ENCODE data around the gene LOXL1. TPM values are rescaled to one million over a fixed set of nuclear protein-coding genes. Genes with fewer than 3 reads are reported as not detected.

Gene LOXL1
- total and polyA plus RNA-seq, 10 of the 15 experiments (the other 5 are each of a cell fraction or from before 2014, with no cell fraction given): 0.07 to 0.15 TPM; not detected in 8

DNA sequence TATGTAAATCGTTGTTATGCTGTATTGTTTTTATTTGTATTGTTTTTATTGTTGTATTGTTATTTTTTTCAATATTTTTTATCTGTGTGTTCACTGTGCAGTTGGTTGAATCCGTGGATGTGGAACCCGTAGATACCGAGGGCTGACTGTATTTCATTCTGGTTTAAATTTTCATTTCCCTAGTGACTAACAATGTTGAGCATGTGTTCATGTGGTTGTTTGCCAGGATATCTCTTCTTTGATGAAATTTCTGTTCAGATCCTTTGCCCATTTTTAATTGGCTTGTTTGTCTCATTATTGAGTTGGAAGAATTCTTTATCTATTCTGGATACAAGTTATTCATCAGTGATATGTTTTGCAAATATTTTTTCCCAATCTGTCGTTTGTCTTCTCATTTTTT, 36.2 kb downstream of the LOXL1 start:
- DNase-seq (ENCODE audit: low read depth, low spot score) (no peak), FAIRE-seq (no peak), ATAC-seq (no peak)
- Histone ChIP-seq H4K20me1 (ENCODE audit: control insufficient read depth, insufficient read depth) (no peaks in the 10 kb centered on the region), H3K4me1 (ENCODE audit: control insufficient read depth, insufficient read depth, low read length) (peaks cover 22% of the 10 kb centered on the region), H3K9ac (ENCODE audit: control insufficient read depth, insufficient read depth, low read length) (no peak overlapping the region), H3K79me2 (ENCODE audit: control insufficient read depth, insufficient read depth, low read length) (no peaks in the 10 kb centered on the region), H3K4me2 (ENCODE audit: control insufficient read depth, insufficient read depth) (no peak overlapping the region), H3K27me3 (replicated peaks in 1 of 2; ENCODE audit: control insufficient read depth in 2 of 2, insufficient read depth in 2 of 2, low read length in 1 of 2) (no peaks in the 10 kb centered on the region), H3K4me3 (no peak overlapping the region), H3K36me3 (ENCODE audit: control insufficient read depth in 2 of 2, insufficient read depth in 2 of 2, low read length in 1 of 2) (no peaks in the 10 kb centered on the region), H3K9me3 (replicated peaks; ENCODE audit: control insufficient read depth, insufficient read depth, low read length) (no peaks in the 10 kb centered on the region), H3K27ac (ENCODE audit: control insufficient read depth, insufficient read depth) (no peak overlapping the region), H2AFZ (ENCODE audit: control insufficient read depth, low read depth, low read length) (no peak overlapping the region)
- no TSS peak for BruUV-seq (replicated peaks)
- SMC1A ChIA-PET (ENCODE audit: uncharacterized antibody, unreplicated experiment): no interaction called here
- CTCF ChIA-PET: interaction anchor here (2.0 kb wide), 1 partner anchor 11 kb away, joined by 11 read pairs; no protein-coding TSS in a partner anchor
- POLR2A ChIA-PET: no interaction called here
- RAD21 ChIA-PET (ENCODE audit: unreplicated experiment): interaction anchor here (0.6 kb wide), 1 partner anchor 13 kb away, joined by 4 read pairs; no protein-coding TSS in a partner anchor
- in situ Hi-C loops (cut with MboI): loop anchor here (10.0 kb wide), 1 partner anchor 342 kb away; no protein-coding TSS in a partner anchor
- 41% methylated on average over 5 of the region's 5 CpGs for whole genome bisulfite sequencing (ENCODE audit: insufficient coverage, insufficient replicate concordance, low lambda C conversion rate, missing lambda C conversion rate)
- intact Hi-C loops (cut with micrococcal nuclease; ENCODE audit: unreplicated experiment): no loop called here
- TF ChIP-seq, protein P1, sequence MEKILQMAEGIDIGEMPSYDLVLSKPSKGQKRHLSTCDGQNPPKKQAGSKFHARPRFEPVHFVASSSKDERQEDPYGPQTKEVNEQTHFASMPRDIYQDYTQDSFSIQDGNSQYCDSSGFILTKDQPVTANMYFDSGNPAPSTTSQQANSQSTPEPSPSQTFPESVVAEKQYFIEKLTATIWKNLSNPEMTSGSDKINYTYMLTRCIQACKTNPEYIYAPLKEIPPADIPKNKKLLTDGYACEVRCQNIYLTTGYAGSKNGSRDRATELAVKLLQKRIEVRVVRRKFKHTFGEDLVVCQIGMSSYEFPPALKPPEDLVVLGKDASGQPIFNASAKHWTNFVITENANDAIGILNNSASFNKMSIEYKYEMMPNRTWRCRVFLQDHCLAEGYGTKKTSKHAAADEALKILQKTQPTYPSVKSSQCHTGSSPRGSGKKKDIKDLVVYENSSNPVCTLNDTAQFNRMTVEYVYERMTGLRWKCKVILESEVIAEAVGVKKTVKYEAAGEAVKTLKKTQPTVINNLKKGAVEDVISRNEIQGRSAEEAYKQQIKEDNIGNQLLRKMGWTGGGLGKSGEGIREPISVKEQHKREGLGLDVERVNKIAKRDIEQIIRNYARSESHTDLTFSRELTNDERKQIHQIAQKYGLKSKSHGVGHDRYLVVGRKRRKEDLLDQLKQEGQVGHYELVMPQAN (conservative IDR thresholded peaks at IDR 0.05): no peak
- TF ChIP-seq RELA (IDR thresholded peaks at IDR 0.05; ENCODE audit: borderline replicate concordance, partially characterized antibody) (no peak), NR2C1 (IDR thresholded peaks at IDR 0.05) (no peak), MEF2B (IDR thresholded peaks at IDR 0.05; ENCODE audit: partially characterized antibody, poor library complexity, severe bottlenecking) (no peak), HDAC6 (IDR thresholded peaks at IDR 0.05; ENCODE audit: unreplicated experiment) (no peak), ZBED1 (IDR thresholded peaks at IDR 0.05; ENCODE audit: borderline replicate concordance) (no peak), YBX1 (IDR thresholded peaks at IDR 0.05) (no peak), BHLHE40 (IDR thresholded peaks at IDR 0.05; ENCODE audit: borderline replicate concordance in 1 of 2, low read depth in 2 of 2, low read length in 1 of 2) (no peak), FOXK2 (IDR thresholded peaks at IDR 0.05) (no peak), POU2F2 (IDR thresholded peaks at IDR 0.05; ENCODE audit: borderline replicate concordance, low read depth, low read length) (no peak), ZSCAN29 (IDR thresholded peaks at IDR 0.05) (no peak), POLR2AphosphoS5 (IDR thresholded peaks at IDR 0.05; ENCODE audit: low read length) (no peak)
- TF ChIP-seq, protein P2, sequence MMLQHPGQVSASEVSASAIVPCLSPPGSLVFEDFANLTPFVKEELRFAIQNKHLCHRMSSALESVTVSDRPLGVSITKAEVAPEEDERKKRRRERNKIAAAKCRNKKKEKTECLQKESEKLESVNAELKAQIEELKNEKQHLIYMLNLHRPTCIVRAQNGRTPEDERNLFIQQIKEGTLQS (IDR thresholded peaks at IDR 0.05; ENCODE audit: borderline replicate concordance, extremely low read depth, low read depth, low read length): no peak
- TF ChIP-seq, protein P3, sequence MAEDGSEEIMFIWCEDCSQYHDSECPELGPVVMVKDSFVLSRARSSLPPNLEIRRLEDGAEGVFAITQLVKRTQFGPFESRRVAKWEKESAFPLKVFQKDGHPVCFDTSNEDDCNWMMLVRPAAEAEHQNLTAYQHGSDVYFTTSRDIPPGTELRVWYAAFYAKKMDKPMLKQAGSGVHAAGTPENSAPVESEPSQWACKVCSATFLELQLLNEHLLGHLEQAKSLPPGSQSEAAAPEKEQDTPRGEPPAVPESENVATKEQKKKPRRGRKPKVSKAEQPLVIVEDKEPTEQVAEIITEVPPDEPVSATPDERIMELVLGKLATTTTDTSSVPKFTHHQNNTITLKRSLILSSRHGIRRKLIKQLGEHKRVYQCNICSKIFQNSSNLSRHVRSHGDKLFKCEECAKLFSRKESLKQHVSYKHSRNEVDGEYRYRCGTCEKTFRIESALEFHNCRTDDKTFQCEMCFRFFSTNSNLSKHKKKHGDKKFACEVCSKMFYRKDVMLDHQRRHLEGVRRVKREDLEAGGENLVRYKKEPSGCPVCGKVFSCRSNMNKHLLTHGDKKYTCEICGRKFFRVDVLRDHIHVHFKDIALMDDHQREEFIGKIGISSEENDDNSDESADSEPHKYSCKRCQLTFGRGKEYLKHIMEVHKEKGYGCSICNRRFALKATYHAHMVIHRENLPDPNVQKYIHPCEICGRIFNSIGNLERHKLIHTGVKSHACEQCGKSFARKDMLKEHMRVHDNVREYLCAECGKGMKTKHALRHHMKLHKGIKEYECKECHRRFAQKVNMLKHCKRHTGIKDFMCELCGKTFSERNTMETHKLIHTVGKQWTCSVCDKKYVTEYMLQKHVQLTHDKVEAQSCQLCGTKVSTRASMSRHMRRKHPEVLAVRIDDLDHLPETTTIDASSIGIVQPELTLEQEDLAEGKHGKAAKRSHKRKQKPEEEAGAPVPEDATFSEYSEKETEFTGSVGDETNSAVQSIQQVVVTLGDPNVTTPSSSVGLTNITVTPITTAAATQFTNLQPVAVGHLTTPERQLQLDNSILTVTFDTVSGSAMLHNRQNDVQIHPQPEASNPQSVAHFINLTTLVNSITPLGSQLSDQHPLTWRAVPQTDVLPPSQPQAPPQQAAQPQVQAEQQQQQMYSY (CRISPR knock-in tag; IDR thresholded peaks at IDR 0.05): no peak
- TF ChIP-seq, protein P4, sequence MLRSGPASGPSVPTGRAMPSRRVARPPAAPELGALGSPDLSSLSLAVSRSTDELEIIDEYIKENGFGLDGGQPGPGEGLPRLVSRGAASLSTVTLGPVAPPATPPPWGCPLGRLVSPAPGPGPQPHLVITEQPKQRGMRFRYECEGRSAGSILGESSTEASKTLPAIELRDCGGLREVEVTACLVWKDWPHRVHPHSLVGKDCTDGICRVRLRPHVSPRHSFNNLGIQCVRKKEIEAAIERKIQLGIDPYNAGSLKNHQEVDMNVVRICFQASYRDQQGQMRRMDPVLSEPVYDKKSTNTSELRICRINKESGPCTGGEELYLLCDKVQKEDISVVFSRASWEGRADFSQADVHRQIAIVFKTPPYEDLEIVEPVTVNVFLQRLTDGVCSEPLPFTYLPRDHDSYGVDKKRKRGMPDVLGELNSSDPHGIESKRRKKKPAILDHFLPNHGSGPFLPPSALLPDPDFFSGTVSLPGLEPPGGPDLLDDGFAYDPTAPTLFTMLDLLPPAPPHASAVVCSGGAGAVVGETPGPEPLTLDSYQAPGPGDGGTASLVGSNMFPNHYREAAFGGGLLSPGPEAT (IDR thresholded peaks at IDR 0.05; ENCODE audit: low read depth): no peak
- TF ChIP-seq, protein P5, sequence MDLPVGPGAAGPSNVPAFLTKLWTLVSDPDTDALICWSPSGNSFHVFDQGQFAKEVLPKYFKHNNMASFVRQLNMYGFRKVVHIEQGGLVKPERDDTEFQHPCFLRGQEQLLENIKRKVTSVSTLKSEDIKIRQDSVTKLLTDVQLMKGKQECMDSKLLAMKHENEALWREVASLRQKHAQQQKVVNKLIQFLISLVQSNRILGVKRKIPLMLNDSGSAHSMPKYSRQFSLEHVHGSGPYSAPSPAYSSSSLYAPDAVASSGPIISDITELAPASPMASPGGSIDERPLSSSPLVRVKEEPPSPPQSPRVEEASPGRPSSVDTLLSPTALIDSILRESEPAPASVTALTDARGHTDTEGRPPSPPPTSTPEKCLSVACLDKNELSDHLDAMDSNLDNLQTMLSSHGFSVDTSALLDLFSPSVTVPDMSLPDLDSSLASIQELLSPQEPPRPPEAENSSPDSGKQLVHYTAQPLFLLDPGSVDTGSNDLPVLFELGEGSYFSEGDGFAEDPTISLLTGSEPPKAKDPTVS (IDR thresholded peaks at IDR 0.05; ENCODE audit: low read depth, low read length): no peak
